DOHH2 (cell line): ENCODE data around the gene SYNDIG1.

ENCODE experiments used
- H3F3A ChIP-seq: fragments of 200-600 bp; sonication (generic), shearing (Covaris generic); 2 replicates; pipeline ENCODE4 v1.6.0; 2016; ENCODE audit warnings: antibody characterized with exemption, mild to moderate bottlenecking; ENCODE audit not compliant: control insufficient read depth, insufficient read depth
- H3K27ac ChIP-seq: fragments of 200-600 bp; sonication (generic); 2 replicates; pipeline ENCODE4 v1.5.1; 2014; ENCODE audit warnings: low read depth, mild to moderate bottlenecking, low read length, moderate library complexity
- H3K27me3 ChIP-seq: fragments of 200-600 bp; sonication (generic); 2 replicates; pipeline ENCODE4 v1.6.1; 2014; ENCODE audit warnings: mild to moderate bottlenecking, low read length, mixed read lengths; ENCODE audit not compliant: control insufficient read depth
- H3K36me3 ChIP-seq: fragments of 200-600 bp; sonication (generic); 2 replicates; pipeline ENCODE4 v1.6.1; 2014; ENCODE audit warnings: mild to moderate bottlenecking, low read length, moderate library complexity, mixed read lengths; ENCODE audit not compliant: control insufficient read depth
- H3K4me1 ChIP-seq: fragments of 200-600 bp; sonication (generic); 2 replicates; pipeline ENCODE4 v1.6.1; 2014; ENCODE audit warnings: mild to moderate bottlenecking, low read length, mixed read lengths; ENCODE audit not compliant: control insufficient read depth
- H3K4me2 ChIP-seq: fragments of 200-600 bp; sonication (generic); 2 replicates; pipeline ENCODE4 v1.6.0; 2014; ENCODE audit warnings: mild to moderate bottlenecking, low read length, moderate library complexity
- H3K4me3 ChIP-seq: fragments of 200-600 bp; sonication (generic); 2 replicates; pipeline ENCODE4 v1.5.1; 2014; ENCODE audit warnings: mild to moderate bottlenecking, low read length, mixed read lengths
- H3K79me2 ChIP-seq: fragments of 200-600 bp; sonication (generic); 2 replicates; pipeline ENCODE4 v1.6.1; 2014; ENCODE audit warnings: mild to moderate bottlenecking, low read length, mixed read lengths; ENCODE audit not compliant: control insufficient read depth
- H3K9me2 ChIP-seq: fragments of 200-600 bp; sonication (generic); replicated peaks from 2 replicates; pipeline ENCODE4 v1.6.1; 2014; ENCODE audit warnings: mild to moderate bottlenecking, low read length, mixed read lengths; ENCODE audit not compliant: control insufficient read depth
- H3K9me3 ChIP-seq: fragments of 200-600 bp; sonication (generic); 2 replicates; pipeline ENCODE4 v1.6.1; 2014; ENCODE audit warnings: antibody characterized with exemption, low read length, mixed read lengths; ENCODE audit not compliant: control insufficient read depth, insufficient read depth
- H4K20me1 ChIP-seq: fragments of 200-600 bp; sonication (generic); 2 replicates; pipeline ENCODE4 v1.6.0; 2014; ENCODE audit warnings: low read depth, mild to moderate bottlenecking, antibody characterized with exemption, low read length, moderate library complexity; ENCODE audit not compliant: control insufficient read depth, insufficient read depth
- EZH2phosphoT487 ChIP-seq: fragments of 200-600 bp; sonication (generic); IDR thresholded peaks from 2 replicates; pipeline ENCODE4 v1.6.1; 2017; ENCODE audit warnings: borderline replicate concordance, mild to moderate bottlenecking, antibody characterized with exemption, low read length, moderate library complexity, mixed read lengths
- TF ChIP-seq, protein P1 (sequence below): fragments of 200-600 bp; sonication (generic); IDR thresholded peaks from one replicate; pipeline ENCODE4 v1.5.1; 2014; ENCODE audit warnings: antibody characterized with exemption, mild to moderate bottlenecking, low read depth, low read length; ENCODE audit not compliant: poor library complexity, severe bottlenecking

SYNDIG1 gene

DNA sequence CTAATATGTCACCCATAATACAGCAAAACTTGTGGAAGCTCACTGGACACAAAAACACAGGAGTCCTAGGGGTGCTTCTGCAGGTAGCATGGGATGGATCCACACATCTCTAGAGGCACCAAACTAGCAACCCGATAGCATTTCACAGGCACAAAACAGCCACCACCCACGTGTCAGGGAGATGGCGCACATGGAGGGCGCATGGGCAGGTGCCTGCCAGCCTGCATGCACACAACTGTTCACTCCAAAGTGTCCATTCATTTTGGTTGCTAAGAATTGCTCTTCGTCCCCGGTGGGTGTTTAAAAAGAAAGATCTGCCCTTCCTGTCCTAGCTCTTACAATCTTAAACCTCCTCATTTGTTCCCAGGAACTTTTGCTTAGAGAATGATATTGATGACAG, 171.3 kb downstream of the SYNDIG1 start:
- Histone ChIP-seq H3K79me2 (no peaks in the 10 kb centered on the region), H3K27ac (no peak overlapping the region), H3K4me3 (no peak overlapping the region), H3K27me3 (peaks cover 4% of the 10 kb centered on the region), H3F3A (no peaks in the 10 kb centered on the region), H3K4me1 (no peaks in the 10 kb centered on the region), H4K20me1 (no peaks in the 10 kb centered on the region), H3K9me2 (no peaks in the 10 kb centered on the region), H3K36me3 (no peaks in the 10 kb centered on the region), H3K9me3 (no peaks in the 10 kb centered on the region), H3K4me2 (no peak overlapping the region)
- no peak for TF ChIP-seq EZH2phosphoT487
- TF ChIP-seq, protein P1, sequence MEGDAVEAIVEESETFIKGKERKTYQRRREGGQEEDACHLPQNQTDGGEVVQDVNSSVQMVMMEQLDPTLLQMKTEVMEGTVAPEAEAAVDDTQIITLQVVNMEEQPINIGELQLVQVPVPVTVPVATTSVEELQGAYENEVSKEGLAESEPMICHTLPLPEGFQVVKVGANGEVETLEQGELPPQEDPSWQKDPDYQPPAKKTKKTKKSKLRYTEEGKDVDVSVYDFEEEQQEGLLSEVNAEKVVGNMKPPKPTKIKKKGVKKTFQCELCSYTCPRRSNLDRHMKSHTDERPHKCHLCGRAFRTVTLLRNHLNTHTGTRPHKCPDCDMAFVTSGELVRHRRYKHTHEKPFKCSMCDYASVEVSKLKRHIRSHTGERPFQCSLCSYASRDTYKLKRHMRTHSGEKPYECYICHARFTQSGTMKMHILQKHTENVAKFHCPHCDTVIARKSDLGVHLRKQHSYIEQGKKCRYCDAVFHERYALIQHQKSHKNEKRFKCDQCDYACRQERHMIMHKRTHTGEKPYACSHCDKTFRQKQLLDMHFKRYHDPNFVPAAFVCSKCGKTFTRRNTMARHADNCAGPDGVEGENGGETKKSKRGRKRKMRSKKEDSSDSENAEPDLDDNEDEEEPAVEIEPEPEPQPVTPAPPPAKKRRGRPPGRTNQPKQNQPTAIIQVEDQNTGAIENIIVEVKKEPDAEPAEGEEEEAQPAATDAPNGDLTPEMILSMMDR, result no peak

DNA sequence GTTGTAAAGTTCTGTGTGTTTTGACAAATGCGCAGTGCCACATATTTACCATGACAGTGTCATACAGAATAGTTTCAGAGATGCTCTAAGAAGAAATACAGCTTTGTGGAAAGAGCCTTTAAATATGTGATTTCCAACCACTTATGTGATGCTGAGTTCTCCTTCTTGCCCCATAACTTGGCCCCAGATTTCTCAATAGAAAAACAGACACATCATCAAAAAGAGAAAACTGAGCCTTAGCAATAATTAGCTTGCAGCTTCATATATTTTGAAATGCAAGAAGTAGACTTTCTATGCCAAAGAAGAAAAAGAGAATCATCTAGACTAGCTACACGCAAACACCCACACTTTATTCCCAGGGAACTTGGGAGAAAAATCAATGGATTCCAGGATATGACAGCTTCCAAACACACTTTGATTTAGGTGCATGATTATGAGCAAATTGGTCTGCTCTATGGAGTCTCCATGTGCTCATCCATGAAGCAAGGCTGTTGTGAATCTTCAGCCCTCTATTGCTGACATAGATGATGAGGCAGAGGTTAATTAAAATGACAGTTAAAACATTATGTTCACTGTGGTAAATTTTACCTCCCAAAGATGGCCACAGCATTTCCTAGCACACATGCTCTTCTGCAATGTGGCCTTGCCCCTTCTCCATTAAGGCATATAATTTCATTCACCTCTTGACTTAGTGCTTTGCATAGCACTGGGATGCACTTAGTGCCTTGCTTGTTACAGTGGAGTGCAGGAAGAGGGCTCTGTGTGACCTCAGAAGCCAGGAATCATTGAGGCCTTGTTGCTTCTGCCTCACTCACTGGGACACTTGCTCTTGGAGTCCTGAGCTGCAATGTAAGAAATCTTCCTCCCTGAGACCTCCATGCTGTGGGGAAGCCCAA, 174.6 kb downstream of the SYNDIG1 start:
- TF ChIP-seq EZH2phosphoT487, result no peak
- TF ChIP-seq, protein P1, result no peak
- no peak overlapping the region for H3K27ac ChIP-seq
- no peak overlapping the region for H3K4me2 ChIP-seq
- no peaks in the 10 kb centered on the region for H3F3A ChIP-seq
- no peak overlapping the region for H3K4me3 ChIP-seq
- H3K79me2 ChIP-seq, result no peaks in the 10 kb centered on the region
- H4K20me1 ChIP-seq, result no peaks in the 10 kb centered on the region
- H3K27me3 ChIP-seq, result peaks cover 3% of the 10 kb centered on the region; the same call in 1 of the 2 replicates
- H3K9me2 ChIP-seq, result no peaks in the 10 kb centered on the region
- peaks cover 6% of the 10 kb centered on the region for H3K4me1 ChIP-seq
- no peaks in the 10 kb centered on the region for H3K36me3 ChIP-seq
- no peaks in the 10 kb centered on the region for H3K9me3 ChIP-seq

DNA sequence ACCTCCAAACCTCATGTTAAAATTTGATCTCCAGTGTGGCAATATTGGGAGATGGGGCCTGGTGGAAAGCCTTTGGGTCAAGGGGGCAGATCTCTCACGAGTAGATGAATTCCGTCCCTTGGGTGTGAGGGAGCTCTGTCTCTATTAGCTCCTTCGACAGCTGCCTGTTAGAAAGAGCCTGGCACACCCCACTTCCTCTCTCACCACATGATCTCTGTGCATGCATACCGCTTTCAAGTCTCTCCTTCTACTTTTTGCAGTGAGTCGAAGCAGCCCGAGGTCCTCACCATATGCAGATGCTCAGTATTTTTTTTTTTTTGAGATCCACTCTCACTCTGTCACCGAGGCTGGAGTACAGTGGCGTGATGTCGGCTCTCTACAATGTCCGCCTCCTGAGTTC, 176.9 kb downstream of the SYNDIG1 start:
- H3K36me3 ChIP-seq, result no peaks in the 10 kb centered on the region
- H3K9me2 ChIP-seq, result no peaks in the 10 kb centered on the region
- H3K27me3 ChIP-seq, result 0 out of 2 replicates have a peak, but pooled peaks cover 3% of the 10 kb centered on the region
- peaks cover 13% of the 10 kb centered on the region for H3K4me1 ChIP-seq
- H3K4me2 ChIP-seq, result no peak overlapping the region
- H4K20me1 ChIP-seq, result no peaks in the 10 kb centered on the region
- H3F3A ChIP-seq, result no peaks in the 10 kb centered on the region
- no peaks in the 10 kb centered on the region for H3K79me2 ChIP-seq
- no peaks in the 10 kb centered on the region for H3K9me3 ChIP-seq
- no peak overlapping the region for H3K27ac ChIP-seq
- TF ChIP-seq, protein P1, result no peak
- no peak for TF ChIP-seq EZH2phosphoT487
- no peak overlapping the region for H3K4me3 ChIP-seq
